ENCODE measurements around the gene P2RX7.
"Not testable (repeated sequence)": the region's sequence is repeated elsewhere in the genome, so short reads cannot be mapped to it uniquely, and the experiment has no call there.

The P2RX7 gene

GRCh38 chr12:121159467-121160307, 27.0 kb downstream of the P2RX7 start:
- no peak for TF ChIP-seq EZH2 (IDR thresholded peaks at IDR 0.05; ENCODE audit: borderline replicate concordance, low read length)
- no peak for TF ChIP-seq CTCF (IDR thresholded peaks at IDR 0.05; ENCODE audit: low read length)
- peaks cover 7% of the 10 kb centered on the region for H3K9me3 ChIP-seq (ENCODE audit: low read length)
- H3K4me2 ChIP-seq (ENCODE audit: low read length): no peak overlapping the region
- peaks cover 5% of the 10 kb centered on the region; the same call in 1 of the 2 replicates for H3K36me3 ChIP-seq (ENCODE audit: insufficient read depth, low read length)
- no peaks in the 10 kb centered on the region for H3K4me1 ChIP-seq (ENCODE audit: insufficient read depth, low read length, severe bottlenecking)
- no peak overlapping the region for H3K27ac ChIP-seq (ENCODE audit: low read depth, low read length, poor library complexity, severe bottlenecking)
- H3F3A ChIP-seq (ENCODE audit: insufficient read depth, low read length): no peaks in the 10 kb centered on the region
- no peak overlapping the region for H3K4me3 ChIP-seq (ENCODE audit: low read depth, low read length, poor library complexity, severe bottlenecking)
- H3K27me3 ChIP-seq (ENCODE audit: insufficient read depth, low read length): peaks cover 6% of the 10 kb centered on the region; the same call in 1 of the 2 replicates
- no peaks in the 10 kb centered on the region for H3K9me2 ChIP-seq (ENCODE audit: low read depth, low read length)
- no peaks in the 10 kb centered on the region for H3K79me2 ChIP-seq (ENCODE audit: insufficient read depth, low read length)
- no peak overlapping the region for H3K9ac ChIP-seq (ENCODE audit: low read length)
- H4K20me1 ChIP-seq (ENCODE audit: insufficient read depth, low read length): no peaks in the 10 kb centered on the region
- no peak overlapping the region for H2AFZ ChIP-seq (ENCODE audit: low read length)

GRCh38 chr12:121162384-121162783, 29.7 kb downstream of the P2RX7 start:
- no peak overlapping the region for H3K4me2 ChIP-seq (ENCODE audit: low read length)
- H3K36me3 ChIP-seq (ENCODE audit: insufficient read depth, low read length): peaks cover 5% of the 10 kb centered on the region; the same call in 1 of the 2 replicates
- H2AFZ ChIP-seq (ENCODE audit: low read length): no peak overlapping the region
- H3K27me3 ChIP-seq (ENCODE audit: insufficient read depth, low read length): peaks cover 6% of the 10 kb centered on the region; the same call in 1 of the 2 replicates
- H3K9me2 ChIP-seq (ENCODE audit: low read depth, low read length): no peaks in the 10 kb centered on the region
- no peaks in the 10 kb centered on the region for H3K4me1 ChIP-seq (ENCODE audit: insufficient read depth, low read length, severe bottlenecking)
- H3K79me2 ChIP-seq (ENCODE audit: insufficient read depth, low read length): no peaks in the 10 kb centered on the region
- peaks cover 7% of the 10 kb centered on the region for H3K9me3 ChIP-seq (ENCODE audit: low read length)
- H3K27ac ChIP-seq (ENCODE audit: low read depth, low read length, poor library complexity, severe bottlenecking): no peak overlapping the region
- H3K4me3 ChIP-seq (ENCODE audit: low read depth, low read length, poor library complexity, severe bottlenecking): no peak overlapping the region
- TF ChIP-seq EZH2 (IDR thresholded peaks at IDR 0.05; ENCODE audit: borderline replicate concordance, low read length) (no peak), CTCF (IDR thresholded peaks at IDR 0.05; ENCODE audit: low read length) (no peak)
- no peaks in the 10 kb centered on the region for H4K20me1 ChIP-seq (ENCODE audit: insufficient read depth, low read length)
- H3F3A ChIP-seq (ENCODE audit: insufficient read depth, low read length): no peaks in the 10 kb centered on the region
- H3K9ac ChIP-seq (ENCODE audit: low read length): no peak overlapping the region

DNA sequence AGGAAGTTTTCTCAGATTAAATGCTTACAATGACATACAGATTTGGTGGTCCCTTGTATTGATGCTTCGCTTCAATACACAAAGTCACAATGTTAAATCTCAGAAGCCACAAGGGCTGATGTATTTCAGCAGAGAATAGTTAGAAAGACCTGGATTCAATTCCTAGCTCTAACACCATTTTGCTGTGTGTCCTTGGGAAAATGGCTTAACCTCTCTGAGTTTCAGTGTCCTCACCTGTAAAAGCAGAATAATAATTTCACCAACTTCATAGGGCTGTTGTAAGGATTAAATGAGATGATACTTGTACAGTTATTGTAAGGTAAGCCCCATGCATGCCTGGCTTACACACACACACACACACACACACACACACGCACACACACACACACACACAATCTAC, 30.3 kb downstream of the P2RX7 start:
- H3K9me2 ChIP-seq (ENCODE audit: low read depth, low read length): no peaks in the 10 kb centered on the region

DNA sequence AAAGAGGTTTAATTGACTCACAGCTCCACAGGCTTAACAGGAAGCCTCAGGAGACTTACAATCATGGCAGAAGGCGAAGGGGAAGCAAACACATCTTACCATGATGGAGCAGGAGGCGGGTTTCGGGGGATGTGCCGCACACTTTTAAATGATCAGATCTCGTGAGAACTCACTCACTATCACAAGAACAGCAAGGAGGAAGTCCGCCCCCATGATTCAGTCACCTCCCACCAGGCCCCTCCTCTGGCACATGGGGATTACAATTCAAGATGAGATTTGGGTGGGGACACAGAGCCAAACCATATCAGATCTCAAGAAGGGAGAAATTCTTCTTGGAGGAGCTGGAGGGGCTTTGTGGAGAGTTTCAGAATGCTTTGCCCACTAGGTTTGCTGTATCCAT, 32.2 kb downstream of the P2RX7 start:
- H2AFZ ChIP-seq (ENCODE audit: low read length); H3K4me1 ChIP-seq (ENCODE audit: insufficient read depth, low read length, severe bottlenecking); H3K27ac ChIP-seq (ENCODE audit: low read depth, low read length, poor library complexity, severe bottlenecking): not testable (repeated sequence)

More for the DNA sequence above, 30.3 kb downstream of the P2RX7 start:
- no peak overlapping the region for H3K4me2 ChIP-seq (ENCODE audit: low read length)
- no peak overlapping the region for H2AFZ ChIP-seq (ENCODE audit: low read length)
- H3F3A ChIP-seq (ENCODE audit: insufficient read depth, low read length): no peaks in the 10 kb centered on the region
- peaks cover 4% of the 10 kb centered on the region; the same call in 1 of the 2 replicates for H3K36me3 ChIP-seq (ENCODE audit: insufficient read depth, low read length)
- TF ChIP-seq CTCF (IDR thresholded peaks at IDR 0.05; ENCODE audit: low read length): no peak
- no peak for TF ChIP-seq EZH2 (IDR thresholded peaks at IDR 0.05; ENCODE audit: borderline replicate concordance, low read length)
- no peak overlapping the region for H3K27ac ChIP-seq (ENCODE audit: low read depth, low read length, poor library complexity, severe bottlenecking)
- H4K20me1 ChIP-seq (ENCODE audit: insufficient read depth, low read length): no peaks in the 10 kb centered on the region
- no peak overlapping the region for H3K9ac ChIP-seq (ENCODE audit: low read length)
- H3K9me3 ChIP-seq (ENCODE audit: low read length): peaks cover 6% of the 10 kb centered on the region
- peaks cover 5% of the 10 kb centered on the region; the same call in 1 of the 2 replicates for H3K27me3 ChIP-seq (ENCODE audit: insufficient read depth, low read length)
- no peaks in the 10 kb centered on the region for H3K4me1 ChIP-seq (ENCODE audit: insufficient read depth, low read length, severe bottlenecking)
- H3K4me3 ChIP-seq (ENCODE audit: low read depth, low read length, poor library complexity, severe bottlenecking): no peak overlapping the region
- no peaks in the 10 kb centered on the region for H3K79me2 ChIP-seq (ENCODE audit: insufficient read depth, low read length)

More for the DNA sequence above, 32.2 kb downstream of the P2RX7 start:
- H3K9me3 ChIP-seq (ENCODE audit: low read length); H3K4me3 ChIP-seq (ENCODE audit: low read depth, low read length, poor library complexity, severe bottlenecking); H3K9ac ChIP-seq (ENCODE audit: low read length); H3K9me2 ChIP-seq (ENCODE audit: low read depth, low read length); H3K79me2 ChIP-seq (ENCODE audit: insufficient read depth, low read length); H3K4me2 ChIP-seq (ENCODE audit: low read length); H4K20me1 ChIP-seq (ENCODE audit: insufficient read depth, low read length); H3K27me3 ChIP-seq (ENCODE audit: insufficient read depth, low read length); H3K36me3 ChIP-seq (ENCODE audit: insufficient read depth, low read length); H3F3A ChIP-seq (ENCODE audit: insufficient read depth, low read length): not testable (repeated sequence)

Data from OCI-LY1 (cell line).